Bone marrow (tissue), 2 donors: ENCODE results near the gene NUP62.
"Not testable (repeated sequence)": the region's sequence is repeated elsewhere in the genome, so short reads cannot be mapped to it uniquely, and the experiment has no call there.

Experiments
- DNase-seq, 2 donors: peaks; one replicate each; lab custom pipeline; 2025; lab: John Stamatoyannopoulos, UW

The NUP62 gene

GRCh38 chr19:49925486-49925885 lies 3.8 kb downstream of the NUP62 start:
- DNase-seq: no peak

DNA sequence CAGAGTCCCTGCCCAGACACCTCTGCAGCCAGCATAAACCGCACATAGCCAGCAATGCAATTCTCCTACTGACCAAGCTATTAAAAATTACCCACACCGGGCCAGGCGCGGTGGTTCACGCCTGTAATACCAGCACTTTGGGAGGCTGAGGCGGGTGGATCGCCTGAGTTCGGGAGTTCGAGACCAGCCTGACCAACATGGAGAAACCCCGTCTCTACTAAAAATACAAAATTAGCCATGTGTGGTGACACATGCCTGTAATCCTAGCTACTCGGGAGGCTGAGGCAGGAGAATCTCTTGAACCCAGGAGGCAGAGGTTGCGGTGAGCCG lies 4.5 kb downstream of the NUP62 start:
- not testable (repeated sequence) for DNase-seq

- no peak for DNase-seq
Measured at GRCh38 chr19:49924004-49924880, 5.1 kb downstream of the NUP62 start.

GRCh38 chr19:49923055-49924003 lies 6.0 kb downstream of the NUP62 start:
- DNase-seq: no peak

- peak in 1 of 2 donors; percentile 38 for DNase-seq
Measured at GRCh38 chr19:49921871-49922795, 7.2 kb downstream of the NUP62 start.

DNA sequence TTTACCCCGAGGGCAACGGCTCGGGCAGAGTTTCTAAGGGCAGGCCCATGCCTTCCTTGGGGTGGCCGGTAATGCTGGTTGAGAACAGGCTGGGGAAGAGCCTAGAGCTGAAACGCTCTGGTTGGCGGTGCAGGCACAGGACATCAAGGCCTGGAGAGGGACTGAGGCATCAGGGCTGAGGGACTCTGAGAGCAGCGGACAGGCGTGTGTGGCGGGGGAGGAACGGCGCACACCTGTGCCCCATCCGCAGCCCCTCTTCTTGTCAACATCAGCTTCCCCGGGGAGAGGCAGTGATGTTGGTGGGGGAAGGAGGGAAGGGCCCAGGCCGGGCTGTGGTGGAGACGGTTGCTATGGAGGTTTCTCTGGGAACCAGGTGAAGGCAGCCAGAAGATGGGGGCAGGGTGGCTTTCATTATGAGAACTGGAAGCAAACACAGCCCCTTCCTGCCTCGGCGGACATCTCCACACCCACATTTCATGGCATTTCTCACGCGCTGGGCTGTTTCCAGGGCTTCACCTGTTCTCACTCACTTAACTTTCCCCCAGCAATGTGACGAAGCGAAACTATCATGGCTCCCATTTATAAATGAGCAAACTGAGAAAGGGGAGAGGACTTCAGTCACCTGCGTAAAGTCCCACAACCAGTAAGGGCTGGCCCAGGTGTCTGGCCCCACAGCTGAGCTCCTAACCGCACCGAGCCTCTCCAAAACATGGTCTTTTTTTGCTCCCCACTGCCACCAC lies 8.5 kb downstream of the NUP62 start:
- DNase-seq: no peak

GRCh38 chr19:49918089-49918488 lies 11.2 kb downstream of the NUP62 start:
- DNase-seq: no peak

DNA sequence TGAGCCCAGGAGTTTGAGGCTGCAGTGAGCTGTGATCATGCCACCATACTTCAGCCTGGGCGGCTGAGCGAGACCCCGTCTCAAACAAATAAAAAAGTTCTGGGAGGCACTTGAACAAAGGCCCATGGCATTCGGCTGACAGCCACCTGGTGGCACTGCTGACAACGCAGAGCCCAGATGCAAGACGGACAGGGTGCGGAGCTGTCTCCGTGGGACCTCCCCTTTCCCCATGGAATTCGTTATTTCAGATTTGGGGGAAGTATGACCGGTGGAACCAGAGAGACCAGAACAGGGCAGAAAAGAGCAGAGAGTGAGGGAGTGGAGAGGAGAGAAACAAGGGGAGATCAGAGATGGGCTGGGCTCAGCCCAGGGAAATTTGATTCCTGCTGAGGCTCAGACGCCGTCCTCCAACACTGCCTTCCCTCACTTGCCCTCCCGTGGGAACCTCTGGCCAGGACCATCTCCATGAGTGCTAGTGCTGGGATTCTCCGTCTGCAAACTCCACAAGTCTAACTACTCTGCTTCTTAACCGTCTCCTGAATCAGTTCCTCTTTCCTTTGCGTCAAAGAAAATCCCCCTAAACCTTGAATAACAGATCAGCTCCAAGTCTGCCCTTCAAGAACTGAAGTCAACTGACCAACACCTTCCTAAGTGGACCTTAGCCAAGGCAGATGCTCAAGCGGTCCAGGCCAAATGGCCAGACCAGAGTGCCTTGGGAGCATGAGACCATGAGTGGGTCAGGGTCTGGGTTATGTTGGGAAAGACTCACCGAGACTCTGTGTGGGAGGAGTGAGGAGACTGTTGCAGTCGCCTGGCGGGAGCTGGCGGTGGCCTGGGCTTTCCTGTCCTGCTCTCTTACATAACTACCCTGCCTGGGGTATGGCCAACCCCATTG lies 12.2 kb downstream of the NUP62 start:
- DNase-seq: no peak

DNA sequence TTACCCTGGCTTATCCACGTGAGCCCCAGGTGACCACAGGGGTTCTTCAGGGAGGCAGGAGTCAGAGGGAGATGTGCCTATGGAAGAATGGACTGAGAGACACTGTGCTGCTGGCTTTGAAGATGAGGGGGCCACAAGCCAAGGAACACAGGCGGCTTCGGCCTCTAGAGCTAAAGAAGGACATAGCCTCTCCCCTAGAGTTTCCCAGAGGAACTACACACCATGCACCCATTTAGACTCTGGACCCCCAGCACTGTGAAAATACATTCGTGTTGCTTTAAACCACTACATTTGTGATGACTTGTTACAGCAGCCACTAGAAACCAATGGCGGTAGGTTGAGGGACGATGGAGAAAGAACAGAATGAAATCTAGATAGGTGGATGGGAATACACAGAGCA lies 14.0 kb downstream of the NUP62 start:
- DNase-seq: no peak

GRCh38 chr19:49913720-49914119 lies 15.6 kb downstream of the NUP62 start:
- DNase-seq: no peak

- no peak for DNase-seq
Measured at GRCh38 chr19:49912965-49913685, 16.2 kb downstream of the NUP62 start.

- DNase-seq: peak; percentile 12 to 62
Measured at GRCh38 chr19:49911381-49912145, 17.7 kb downstream of the NUP62 start.

DNA sequence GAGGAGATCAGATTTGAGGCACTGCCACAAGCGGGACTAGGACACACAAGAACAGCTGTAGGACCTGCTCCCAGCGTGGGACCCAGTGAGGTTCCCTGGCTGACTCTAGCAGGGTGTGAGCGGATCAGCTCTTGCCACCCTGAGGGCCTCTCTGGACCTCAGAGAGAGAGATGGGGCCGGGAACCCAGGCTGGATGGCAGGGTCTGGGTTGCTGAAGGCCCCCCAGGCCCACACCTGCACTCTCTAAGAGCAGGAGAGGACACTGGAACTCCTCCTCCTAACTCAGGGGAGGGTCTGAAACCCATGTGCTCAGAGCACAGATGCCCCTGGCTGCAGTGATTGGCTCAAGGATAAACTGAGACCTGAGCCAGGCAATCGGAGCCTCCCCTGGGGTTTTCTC lies 19.1 kb downstream of the NUP62 start:
- no peak for DNase-seq

DNA sequence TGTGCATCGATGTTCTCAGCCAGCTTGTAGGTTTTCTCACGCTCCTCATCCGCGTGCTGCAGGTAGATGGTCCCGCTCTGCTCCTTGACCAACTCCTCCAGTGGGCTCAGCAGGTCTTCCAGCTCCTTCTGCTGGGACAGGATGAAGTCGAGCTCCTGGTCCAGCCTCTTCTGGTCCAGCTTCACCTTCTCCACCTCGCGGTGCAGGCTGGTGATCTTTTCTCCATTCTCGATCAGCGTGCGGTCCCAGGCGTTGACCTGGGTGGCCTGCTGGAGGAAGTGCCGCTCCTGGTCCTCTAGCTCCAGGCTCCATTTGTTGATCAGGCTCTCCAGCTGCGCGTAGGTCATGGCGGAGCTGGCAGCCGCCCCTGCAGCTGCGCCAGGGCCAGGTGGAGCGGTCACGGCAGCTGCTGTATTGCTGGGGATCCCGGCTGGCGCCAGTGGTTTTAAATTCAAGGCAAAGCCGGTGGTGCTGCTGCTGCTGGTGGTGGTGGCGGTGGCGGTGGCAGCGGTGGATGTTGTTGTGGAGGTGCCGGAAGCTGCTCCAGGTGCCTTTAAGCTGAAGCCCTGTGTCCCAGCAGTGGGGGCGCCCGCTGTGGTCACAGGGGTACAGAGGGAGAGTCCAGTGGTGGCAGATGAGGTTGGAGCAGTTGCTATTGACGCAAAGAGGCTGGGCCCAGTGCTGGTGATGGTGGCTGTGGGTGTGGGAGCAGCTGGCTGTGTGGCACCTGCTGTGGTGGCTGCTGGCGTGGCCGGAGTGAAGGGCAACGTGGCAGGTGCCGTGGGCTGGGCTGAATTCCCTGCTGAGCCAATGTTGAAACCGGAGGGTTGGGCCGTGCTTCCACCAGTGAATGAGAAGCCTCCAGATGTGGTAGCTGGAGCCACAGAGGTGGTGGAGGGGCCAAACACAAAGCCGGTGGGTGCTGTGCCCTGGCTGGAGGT lies 20.6 kb downstream of the NUP62 start:
- DNase-seq: no peak

DNA sequence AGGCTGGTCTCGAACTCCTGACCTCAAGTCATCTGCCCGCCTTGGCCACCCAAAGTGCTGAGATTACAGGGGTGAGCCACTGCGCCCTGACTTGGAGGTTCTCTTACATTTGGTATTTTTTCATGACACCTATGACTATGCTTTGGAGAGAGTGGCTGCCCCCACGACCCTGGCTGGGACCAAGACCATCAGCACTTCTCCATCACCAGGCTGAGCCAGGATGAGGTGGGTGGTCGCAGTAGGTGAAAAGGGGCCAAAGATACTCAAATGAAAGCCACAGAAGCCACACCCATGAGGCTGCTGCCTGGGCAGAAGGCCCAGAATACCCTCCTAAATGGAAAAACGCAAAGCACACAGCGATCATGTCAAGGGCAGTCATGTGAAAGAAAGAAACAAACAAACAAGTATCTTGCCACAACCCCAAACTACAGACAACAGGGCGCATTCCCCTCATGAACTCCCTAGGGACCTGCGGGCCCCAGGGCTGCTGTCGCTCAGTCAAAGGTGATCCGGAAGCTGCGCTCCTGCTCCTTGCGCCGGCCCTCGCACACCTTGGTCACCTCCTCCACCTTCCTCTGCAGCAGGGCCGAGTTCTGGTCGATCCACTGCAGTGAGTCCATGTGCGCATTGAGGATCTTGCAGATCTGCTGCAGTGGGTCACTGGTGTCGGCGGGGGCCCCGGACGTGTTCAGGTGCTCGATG lies 21.4 kb downstream of the NUP62 start:
- no peak for DNase-seq

DNA sequence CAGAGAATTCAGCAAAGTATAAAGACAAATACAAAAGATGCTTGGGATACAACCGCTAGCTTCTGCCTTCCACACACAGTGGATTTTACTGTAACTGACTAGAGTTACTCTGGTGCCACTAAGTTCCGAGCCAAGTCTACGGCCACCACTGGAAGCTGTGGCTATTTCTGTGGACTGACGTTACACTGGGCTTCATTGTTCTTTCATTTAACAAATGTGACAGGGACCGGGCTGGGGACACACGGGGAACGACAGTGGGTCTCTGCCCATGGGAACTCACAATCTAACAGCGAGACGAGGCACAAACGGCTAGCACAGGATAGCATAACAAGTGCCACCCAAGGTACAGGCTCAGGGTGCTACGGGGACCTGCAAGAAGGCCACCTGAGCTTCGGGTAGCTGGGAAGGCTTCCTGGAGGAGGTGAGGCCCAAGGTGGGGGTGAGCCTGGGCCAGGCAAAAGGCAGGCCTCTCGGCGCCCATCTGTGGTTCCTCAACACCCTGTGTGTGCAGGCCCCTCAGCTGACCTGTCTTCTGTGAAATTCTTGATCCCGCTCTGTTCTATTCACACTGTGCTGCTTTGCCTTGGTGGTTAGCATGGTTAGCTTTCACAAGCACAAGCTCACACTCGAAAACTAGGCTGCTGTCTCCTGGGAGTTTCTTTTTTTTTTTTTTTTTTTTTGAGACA lies 22.3 kb downstream of the NUP62 start:
- DNase-seq: no peak
